Amniotic stem cell (primary cell): ENCODE data around the gene HOXB3.

ENCODE experiments used
- DNase-seq: peaks from one replicate; lab custom pipeline; 2025; lab: John Stamatoyannopoulos, UW

HOXB3 gene

GRCh38 chr17:48500435-48501426, 89.3 kb downstream of the HOXB3 start:
- no peak for DNase-seq

GRCh38 chr17:48499735-48500434, 90.2 kb downstream of the HOXB3 start:
- no peak for DNase-seq

- no peak for DNase-seq
Observed at GRCh38 chr17:48499248-48499647, 90.8 kb downstream of the HOXB3 start.
